Activated CD4-positive, alpha-beta T cell treated with anti-CD3 and anti-CD28 coated beads, Interleukin-2, amount 10 ng/mL, durations not matched to agents 24 days and 14 days (primary cell): ENCODE measurements around the gene REPIN1. TPM values are rescaled to one million over a fixed set of nuclear protein-coding genes. Genes with fewer than 3 reads are reported as not detected.
A peak's percentile ranks its signal among the peaks of the same experiment; 100 is the strongest.

Experiments
- DNase-seq: peaks from one replicate; pipeline ENCODE4 v3.0.0; 2022
- H3K27ac Mint-ChIP-seq: one replicate; pipeline ENCODE4 v1.8.0; 2022; ENCODE audit warnings: mild to moderate bottlenecking, mixed read lengths
- H3K27me3 Mint-ChIP-seq: one replicate; pipeline ENCODE4 v1.8.0; 2022; ENCODE audit warnings: mixed read lengths
- H3K36me3 Mint-ChIP-seq: one replicate; pipeline ENCODE4 v1.8.0; 2022; ENCODE audit warnings: low read depth, mild to moderate bottlenecking, mixed read lengths
- H3K4me1 Mint-ChIP-seq: one replicate; pipeline ENCODE4 v1.8.0; 2021; ENCODE audit warnings: mixed read lengths
- H3K4me3 Mint-ChIP-seq: one replicate; pipeline ENCODE4 v1.8.0; 2022; ENCODE audit warnings: mild to moderate bottlenecking, moderate library complexity, mixed read lengths
- H3K9me3 Mint-ChIP-seq: one replicate; pipeline ENCODE4 v1.8.0; 2021; ENCODE audit warnings: mixed read lengths
- intact Hi-C: fragments of 100-400 bp; cut with micrococcal nuclease; formaldehyde crosslinking; loops from one replicate; pipeline ENCODE4 v1.15.1; 2023
- total RNA-seq: library from RNA; stranded (reverse); gene quantifications from 2 replicates; pipeline ENCODE4 v1.2.3, GENCODE V29; 2022

The REPIN1 gene
- total RNA-seq, 1 donor from 2014 or later, result 79.7 TPM

DNA sequence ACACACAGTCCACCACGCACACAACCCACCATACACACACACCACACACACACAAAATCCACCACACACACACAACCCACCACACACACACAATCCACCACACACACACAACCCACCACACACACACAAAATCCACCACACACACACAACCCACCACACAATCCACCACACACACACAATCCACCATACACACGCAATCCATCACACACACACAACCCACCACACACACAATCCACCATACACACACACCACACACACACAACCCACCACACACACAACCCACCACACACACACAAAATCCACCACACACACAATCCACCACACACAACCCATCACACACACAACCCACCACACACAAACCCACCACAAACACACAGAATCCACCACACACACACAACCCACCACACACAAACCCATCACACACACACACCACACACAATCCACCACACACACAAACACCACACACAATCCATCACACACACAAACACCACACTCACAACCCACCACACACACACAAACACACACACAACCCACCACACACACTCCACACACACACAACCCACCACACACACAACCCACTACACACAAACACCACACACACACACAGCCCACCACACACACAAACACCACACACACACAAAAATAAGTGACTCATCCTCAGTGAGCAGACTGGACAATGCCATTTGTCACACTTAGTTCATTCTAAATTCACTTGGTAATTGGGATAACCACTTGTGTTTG is 8.8 kb upstream of the REPIN1 start:
- intact Hi-C loops, result loop anchor here (5.0 to 10.0 kb wide), 2 partner anchors 398 to 625 kb away; no protein-coding TSS in a partner anchor
- peak overlapping the region; percentile 81 for H3K27ac Mint-ChIP-seq
- H3K9me3 Mint-ChIP-seq, result peaks cover 4% of the 10 kb centered on the region
- H3K27me3 Mint-ChIP-seq, result no peaks in the 10 kb centered on the region
- peaks cover 48% of the 10 kb centered on the region for H3K4me1 Mint-ChIP-seq
- no peak overlapping the region for H3K4me3 Mint-ChIP-seq
- no peaks in the 10 kb centered on the region for H3K36me3 Mint-ChIP-seq
- DNase-seq, result no peak

DNA sequence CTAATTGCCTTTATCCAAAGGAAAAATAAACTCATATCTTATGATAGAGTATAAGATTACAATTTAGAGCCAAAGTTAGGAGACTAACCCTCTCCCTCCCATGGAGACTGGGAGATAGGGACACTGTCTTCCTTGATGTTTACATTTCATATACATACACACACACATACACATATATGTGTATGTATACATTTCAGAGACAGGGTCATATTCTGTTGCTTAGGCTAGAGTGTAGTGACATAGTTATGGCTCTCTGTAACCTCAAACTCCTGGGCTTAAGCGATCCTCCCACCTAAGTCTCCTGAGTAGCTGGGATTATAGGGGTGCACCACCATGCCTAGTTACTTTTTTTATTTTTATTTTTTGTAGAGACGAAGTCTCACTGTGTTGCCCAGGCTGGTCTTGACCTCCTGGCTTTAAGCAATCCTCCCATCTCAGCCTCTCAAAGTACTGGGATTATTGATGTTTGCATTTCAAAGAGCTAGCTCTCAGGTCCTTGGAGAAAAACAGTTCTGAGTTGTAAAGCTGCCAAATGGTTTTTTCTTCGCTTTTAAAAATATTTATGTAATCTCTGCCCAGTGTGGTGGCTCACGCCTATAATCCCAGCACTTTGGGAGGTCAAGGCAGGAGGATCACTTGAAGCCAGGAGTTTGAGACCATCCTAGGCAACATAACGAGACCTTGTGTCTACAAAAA is 8.1 kb upstream of the REPIN1 start:
- no peak for DNase-seq
- Mint-ChIP-seq H3K4me1 (peaks cover 49% of the 10 kb centered on the region), H3K4me3 (no peak overlapping the region), H3K9me3 (peaks cover 4% of the 10 kb centered on the region), H3K27ac (peak overlapping the region; percentile 81), H3K36me3 (no peaks in the 10 kb centered on the region), H3K27me3 (no peaks in the 10 kb centered on the region)
- intact Hi-C loops, result no loop called here

DNA sequence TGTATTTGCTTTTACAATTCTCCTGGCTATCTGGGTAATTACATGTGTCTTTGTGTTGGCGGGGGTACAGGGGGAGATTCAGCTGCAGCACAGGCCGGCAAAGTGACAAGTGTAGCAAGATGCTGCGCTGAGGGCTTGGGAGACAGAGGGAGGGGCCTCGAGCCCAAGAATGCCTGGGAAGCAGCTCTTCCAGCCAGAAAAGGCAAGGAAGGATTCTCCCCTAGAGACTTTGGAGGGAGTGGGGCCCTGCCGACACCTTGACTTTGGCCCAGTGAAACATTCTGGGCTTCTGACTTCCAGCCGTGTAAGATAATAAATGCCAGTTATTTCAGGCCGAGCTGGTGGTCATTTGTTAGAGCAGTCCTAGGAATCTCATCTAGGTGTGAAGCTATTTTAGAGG is 7.2 kb upstream of the REPIN1 start:
- intact Hi-C loops, result no loop called here
- DNase-seq, result no peak
- peaks cover 46% of the 10 kb centered on the region for H3K4me1 Mint-ChIP-seq

DNA sequence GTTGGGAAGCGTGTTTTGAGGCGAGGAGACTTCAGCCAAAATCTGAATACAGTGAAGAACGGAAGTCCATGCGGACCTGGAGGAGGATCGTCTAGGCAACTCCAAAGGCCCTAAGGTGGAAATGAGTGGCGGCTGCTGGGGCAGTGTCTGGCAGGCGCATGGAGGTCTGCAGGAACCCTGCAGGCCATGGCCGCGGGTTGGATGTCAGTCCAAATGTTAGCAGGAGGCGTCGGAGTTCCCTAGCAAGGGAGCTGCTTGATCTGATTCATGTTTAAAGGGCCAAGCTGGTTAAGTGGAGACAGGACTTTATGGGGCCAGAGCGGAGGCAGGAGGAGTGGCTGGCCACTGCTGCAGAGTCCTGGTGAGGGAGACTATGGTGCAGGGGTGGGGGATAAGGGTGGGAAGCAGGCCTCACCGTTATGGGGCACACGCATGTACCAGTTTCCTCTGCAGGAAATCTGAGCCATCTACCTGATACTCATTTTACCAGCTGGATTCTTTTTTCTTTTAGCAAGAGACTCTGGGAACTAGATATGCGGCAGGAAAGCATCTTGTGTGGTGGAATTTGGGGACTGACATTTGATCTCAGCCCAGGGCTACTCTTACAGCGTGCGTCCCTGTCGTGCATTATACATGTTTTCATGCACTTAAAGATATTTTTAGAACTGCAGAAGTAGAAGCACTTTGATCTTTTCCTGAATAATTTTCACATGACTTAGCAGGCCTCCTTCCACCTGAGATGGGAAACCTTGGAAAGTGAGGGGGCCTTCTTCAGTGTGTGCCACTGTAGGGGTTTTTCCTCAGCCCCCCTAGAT is 6.6 kb upstream of the REPIN1 start:
- Mint-ChIP-seq H3K4me1 (peaks cover 43% of the 10 kb centered on the region), H3K9me3 (peaks cover 4% of the 10 kb centered on the region), H3K27me3 (no peaks in the 10 kb centered on the region), H3K27ac (no peak overlapping the region), H3K4me3 (no peak overlapping the region), H3K36me3 (no peaks in the 10 kb centered on the region)
- no peak for DNase-seq
- intact Hi-C loops, result no loop called here

More for the DNA sequence above, 7.2 kb upstream of the REPIN1 start:
- Mint-ChIP-seq H3K36me3 (no peaks in the 10 kb centered on the region), H3K4me3 (no peak overlapping the region), H3K27ac (no peak overlapping the region), H3K9me3 (peaks cover 4% of the 10 kb centered on the region), H3K27me3 (no peaks in the 10 kb centered on the region)

DNA sequence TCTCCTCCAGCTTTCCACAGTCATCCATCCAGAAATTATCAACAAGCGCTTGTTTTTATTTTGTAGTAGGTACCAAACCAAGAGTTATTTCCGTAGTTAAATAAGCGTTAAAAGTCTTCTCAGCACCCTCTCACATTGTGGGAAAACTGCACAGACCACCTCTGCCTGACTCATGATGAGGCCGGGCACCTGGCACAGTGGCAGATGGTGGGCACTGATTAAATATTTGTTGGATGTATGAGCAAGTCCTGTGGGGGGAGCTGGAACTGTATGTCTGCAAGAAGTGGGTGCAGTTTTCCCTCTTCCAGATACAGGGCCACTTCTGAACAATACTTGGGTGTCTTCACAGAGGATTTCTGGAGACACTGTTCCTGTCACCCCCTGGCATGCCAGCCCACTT is 5.3 kb upstream of the REPIN1 start:
- Mint-ChIP-seq H3K27me3 (no peaks in the 10 kb centered on the region), H3K36me3 (no peaks in the 10 kb centered on the region), H3K27ac (no peak overlapping the region), H3K9me3 (peaks cover 4% of the 10 kb centered on the region), H3K4me3 (no peak overlapping the region), H3K4me1 (peaks cover 40% of the 10 kb centered on the region)
- intact Hi-C loops, result no loop called here
- DNase-seq, result no peak

DNA sequence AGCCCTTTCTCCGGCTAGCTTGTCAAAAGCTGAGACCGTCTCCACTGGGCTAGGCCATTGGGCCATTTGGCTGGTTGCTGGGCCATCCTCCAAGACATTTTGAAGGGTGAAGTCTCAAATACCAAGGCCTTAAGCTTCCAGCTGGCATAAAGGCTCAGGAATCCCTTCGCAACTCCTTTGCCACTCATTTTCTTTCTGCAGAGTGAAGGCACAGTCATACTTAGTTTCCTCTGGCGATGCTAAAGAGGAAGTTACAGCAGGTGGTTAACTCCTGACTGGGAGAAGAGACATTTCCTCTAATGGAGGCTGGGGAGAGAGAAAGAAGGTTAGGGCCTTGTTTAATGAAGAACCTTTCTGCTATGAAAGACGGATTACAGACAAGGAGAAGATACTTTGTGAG is 4.8 kb upstream of the REPIN1 start:
- H3K9me3 Mint-ChIP-seq, result peaks cover 4% of the 10 kb centered on the region
- no peak overlapping the region for H3K4me3 Mint-ChIP-seq
- no peak for DNase-seq
- no peaks in the 10 kb centered on the region for H3K27me3 Mint-ChIP-seq
- intact Hi-C loops, result no loop called here
- peaks cover 35% of the 10 kb centered on the region for H3K4me1 Mint-ChIP-seq
- peak overlapping the region; percentile 22 for H3K27ac Mint-ChIP-seq
- no peaks in the 10 kb centered on the region for H3K36me3 Mint-ChIP-seq

DNA sequence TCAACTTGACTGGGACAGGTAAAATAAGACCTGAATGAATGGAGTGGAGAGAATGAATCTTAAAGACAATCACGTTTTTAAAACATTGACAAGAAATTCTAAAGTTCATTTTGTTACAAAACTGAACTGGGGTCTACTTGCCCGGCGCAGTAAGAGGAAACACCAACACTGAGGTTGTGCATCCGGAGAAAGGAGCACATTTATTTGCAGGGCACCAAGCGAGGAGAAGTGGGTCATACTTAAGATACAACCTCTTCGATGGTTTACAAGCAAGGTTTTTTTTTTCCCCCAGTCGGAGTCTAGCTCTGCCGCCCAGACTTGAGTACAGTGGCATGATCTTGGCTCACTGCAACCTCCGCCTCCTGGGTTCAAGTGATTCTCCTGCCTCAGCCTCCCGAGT is 3.4 kb upstream of the REPIN1 start:
- intact Hi-C loops, result loop anchor here (5.0 kb wide), 1 partner anchor 493 kb away; the partner anchor contains the start of gene ATP6V0E2
- H3K27ac Mint-ChIP-seq, result no peak overlapping the region
- no peak overlapping the region for H3K4me3 Mint-ChIP-seq
- DNase-seq, result no peak
- peaks cover 32% of the 10 kb centered on the region for H3K4me1 Mint-ChIP-seq
- H3K36me3 Mint-ChIP-seq, result peaks cover 3% of the 10 kb centered on the region
- H3K27me3 Mint-ChIP-seq, result no peaks in the 10 kb centered on the region
- H3K9me3 Mint-ChIP-seq, result peaks cover under 1% of the 10 kb centered on the region

DNA sequence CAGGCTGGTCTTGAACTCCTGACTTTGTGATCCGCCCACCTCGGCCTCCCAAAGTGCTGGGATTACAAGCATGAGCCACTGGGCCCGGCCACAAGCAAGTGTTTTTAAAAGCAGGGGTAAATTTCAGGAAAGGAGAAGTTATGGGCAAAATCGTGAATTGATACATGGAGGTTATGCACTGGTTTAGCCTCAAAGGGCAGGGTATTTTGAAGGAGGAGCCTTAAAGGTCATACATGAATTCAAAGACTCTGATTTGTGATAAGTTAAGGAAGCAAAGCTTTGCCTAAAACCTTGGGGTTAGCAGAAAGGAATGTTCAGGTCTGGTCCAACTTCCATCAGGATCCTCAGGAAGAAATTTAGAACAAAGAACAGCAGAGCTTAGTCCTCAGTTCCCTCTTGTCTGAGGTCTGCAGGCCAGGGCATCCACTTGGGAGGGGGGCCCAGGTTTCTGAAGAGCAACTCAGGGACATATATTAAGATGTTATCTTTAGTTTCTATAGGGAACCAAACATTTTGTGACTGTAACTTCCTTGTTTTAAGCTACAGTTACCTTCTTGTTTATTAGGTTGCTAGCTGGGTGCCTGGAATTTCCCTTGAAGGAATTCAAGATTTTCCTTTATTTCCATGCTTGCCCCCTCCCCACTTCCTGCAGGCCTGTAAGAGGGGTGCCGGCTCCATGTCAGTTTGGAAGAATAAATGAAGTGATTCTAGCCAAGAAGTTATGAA is 2.8 kb upstream of the REPIN1 start:
- no peak overlapping the region for H3K4me3 Mint-ChIP-seq
- no peaks in the 10 kb centered on the region for H3K9me3 Mint-ChIP-seq
- H3K4me1 Mint-ChIP-seq, result peaks cover 37% of the 10 kb centered on the region
- peaks cover 6% of the 10 kb centered on the region for H3K36me3 Mint-ChIP-seq
- no peaks in the 10 kb centered on the region for H3K27me3 Mint-ChIP-seq
- DNase-seq, result no peak
- peak overlapping the region; percentile 8 for H3K27ac Mint-ChIP-seq
- intact Hi-C loops, result loop anchor here (5.0 kb wide), 1 partner anchor 494 kb away; the partner anchor contains the start of gene ATP6V0E2

DNA sequence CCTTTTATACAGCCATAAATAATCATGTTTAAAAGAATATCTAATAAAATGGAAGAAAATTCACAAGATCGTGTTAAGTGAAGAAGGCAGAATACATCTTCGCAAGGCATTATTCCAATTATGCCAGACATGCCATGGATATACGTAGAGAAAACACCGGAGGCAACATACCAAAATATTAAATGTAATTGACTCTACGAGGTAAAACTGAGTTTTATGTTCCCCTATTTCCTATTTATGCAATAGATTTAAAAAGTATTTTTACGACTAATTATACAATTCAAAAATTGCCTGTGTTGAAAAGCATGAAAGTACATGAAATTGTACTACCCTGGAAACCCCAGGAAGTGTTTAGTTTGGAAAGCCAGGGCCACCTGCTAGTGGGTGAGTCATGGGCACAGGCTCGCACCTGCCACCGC is 936 bp upstream of the REPIN1 start:
- Mint-ChIP-seq H3K27ac (peak overlapping the region; percentile 94), H3K36me3 (peaks cover 12% of the 10 kb centered on the region), H3K4me1 (peaks cover 38% of the 10 kb centered on the region), H3K4me3 (peak overlapping the region; percentile 98), H3K9me3 (no peaks in the 10 kb centered on the region), H3K27me3 (no peaks in the 10 kb centered on the region)
- DNase-seq, result no peak
- intact Hi-C loops, result loop anchor here (1.0 to 5.0 kb wide), 4 partner anchors 10 to 495 kb away; partner anchors contain the start of genes ACTR3C, ATP6V0E2 and LRRC61

DNA sequence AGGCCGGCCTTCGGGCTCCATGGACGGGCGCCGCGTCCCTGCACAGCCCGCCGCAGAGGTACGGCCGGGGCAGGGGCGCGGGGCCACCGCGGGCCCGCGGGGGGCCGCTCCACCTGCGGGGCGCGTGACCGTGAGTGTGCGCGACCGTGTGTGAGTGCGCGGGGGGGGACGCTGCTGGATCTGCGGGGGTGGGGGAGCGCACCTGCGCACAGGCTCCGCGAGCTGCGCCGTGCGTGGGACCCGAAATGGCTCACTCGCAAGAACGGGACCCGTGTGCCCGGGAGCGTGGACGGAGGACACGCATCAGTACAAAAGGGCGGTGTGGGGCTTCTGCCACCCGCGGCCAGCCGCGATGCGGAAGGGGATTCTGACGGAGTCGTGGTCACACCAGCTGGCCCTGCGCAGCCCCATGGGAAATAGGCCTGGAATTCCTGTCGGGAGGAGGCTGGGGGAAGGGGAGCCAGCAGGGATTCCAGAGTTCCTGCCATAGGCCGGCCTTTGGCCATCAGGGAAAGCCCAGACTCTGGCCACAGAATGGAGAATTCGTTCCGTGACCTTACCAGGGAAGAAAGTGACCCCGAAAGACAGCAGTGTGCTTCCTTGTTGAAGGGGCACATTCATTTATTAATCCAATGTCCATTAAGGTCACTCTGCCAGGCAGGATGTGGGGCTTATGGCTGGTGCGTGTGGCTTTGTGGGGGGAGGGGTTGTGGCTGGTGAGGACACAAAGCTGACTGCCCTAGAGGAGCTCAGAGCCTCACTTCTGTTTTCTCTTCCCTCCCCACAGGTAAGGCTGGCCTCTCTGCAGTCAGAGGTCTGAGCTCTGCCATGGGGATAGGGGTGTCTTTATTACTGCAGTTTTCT is 494 bp downstream of the REPIN1 start:
- Mint-ChIP-seq H3K27ac (peak overlapping the region; percentile 97), H3K27me3 (no peaks in the 10 kb centered on the region), H3K4me1 (peaks cover 38% of the 10 kb centered on the region), H3K9me3 (no peaks in the 10 kb centered on the region), H3K36me3 (peaks cover 23% of the 10 kb centered on the region), H3K4me3 (peak overlapping the region; percentile 98)
- peak; percentile 84 for DNase-seq
- intact Hi-C loops, result loop anchor here (1.0 to 5.0 kb wide), 5 partner anchors 9 to 497 kb away; partner anchors contain the start of genes ACTR3C, ATP6V0E2 and LRRC61

DNA sequence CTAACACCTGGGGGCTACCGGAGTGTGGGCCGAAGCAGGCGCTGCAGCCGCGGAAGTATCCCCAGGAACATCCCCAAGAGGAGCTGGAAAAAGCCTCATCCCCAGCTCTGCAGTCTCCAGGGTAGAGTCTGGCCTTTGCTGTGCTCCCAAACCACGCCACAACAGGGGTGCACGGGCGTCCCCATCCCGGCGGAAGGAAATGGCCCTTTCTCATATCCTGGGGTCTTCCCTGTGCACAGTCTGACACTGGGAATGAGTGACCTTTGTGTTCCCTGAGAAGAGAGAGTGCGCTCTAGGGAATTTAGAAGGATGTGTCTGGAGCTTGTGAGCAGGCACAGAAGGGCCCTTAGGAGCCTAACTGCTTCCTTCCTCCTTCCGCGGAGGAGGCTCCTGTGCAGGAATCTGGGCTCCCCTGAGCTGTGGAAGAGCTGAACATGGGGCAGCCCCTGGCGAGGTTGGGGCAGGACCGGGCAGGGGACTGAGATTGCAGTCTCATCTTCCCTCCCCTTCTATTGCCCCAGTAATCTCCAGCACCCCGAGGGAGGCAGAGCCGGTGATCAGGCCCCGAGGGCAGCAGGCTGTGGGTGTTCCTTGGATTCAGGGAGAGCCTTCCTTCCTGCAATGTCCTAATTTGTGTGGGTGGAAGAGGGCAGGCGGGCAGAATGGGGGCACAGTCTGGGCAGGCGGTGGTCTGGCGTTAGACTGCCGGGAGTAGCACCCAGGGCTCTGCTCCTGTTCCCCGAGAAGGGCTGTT is 1.3 kb downstream of the REPIN1 start:
- peak overlapping the region; percentile 98 for H3K4me3 Mint-ChIP-seq
- intact Hi-C loops, result loop anchor here (1.0 to 10.0 kb wide), 3 partner anchors 8 to 715 kb away; partner anchors contain the start of genes AGAP3, ATP6V0E2, FASTK and TMUB1
- H3K27me3 Mint-ChIP-seq, result no peaks in the 10 kb centered on the region
- H3K4me1 Mint-ChIP-seq, result peaks cover 37% of the 10 kb centered on the region
- DNase-seq, result no peak
- peaks cover 29% of the 10 kb centered on the region for H3K36me3 Mint-ChIP-seq
- no peaks in the 10 kb centered on the region for H3K9me3 Mint-ChIP-seq
- H3K27ac Mint-ChIP-seq, result peak overlapping the region; percentile 97

DNA sequence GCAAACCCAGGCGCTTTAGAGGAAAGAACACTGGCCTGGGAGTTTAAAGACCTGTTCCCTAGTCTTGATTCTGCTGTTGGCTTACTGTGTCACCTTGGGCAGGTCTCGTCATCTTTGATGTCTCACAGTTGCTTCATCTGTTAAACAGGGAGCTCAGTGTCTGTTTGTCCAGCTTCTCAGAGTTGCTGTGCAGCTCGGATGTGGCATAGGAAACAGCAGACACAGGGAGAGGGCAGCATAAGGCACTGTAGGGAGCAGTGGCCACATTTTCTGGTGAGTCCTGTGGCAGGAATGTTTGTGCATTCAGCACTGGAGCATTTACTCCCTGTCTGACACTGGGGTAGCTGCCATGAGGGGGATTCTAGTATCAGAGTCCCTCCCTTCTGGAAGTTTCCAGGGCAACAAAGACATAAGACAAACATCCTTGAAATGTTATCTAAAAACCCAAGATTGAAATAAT is 2.0 kb downstream of the REPIN1 start:
- Mint-ChIP-seq H3K27me3 (no peaks in the 10 kb centered on the region), H3K4me3 (peak overlapping the region; percentile 98), H3K27ac (peak overlapping the region; percentile 37), H3K4me1 (peaks cover 40% of the 10 kb centered on the region), H3K36me3 (peaks cover 30% of the 10 kb centered on the region), H3K9me3 (no peaks in the 10 kb centered on the region)
- intact Hi-C loops, result loop anchor here (10.0 kb wide), 1 partner anchor 714 kb away; the partner anchor contains the start of genes AGAP3, FASTK and TMUB1
- no peak for DNase-seq
